K562 (cell line): ENCODE measurements around the gene PLEKHB1. TPM values are rescaled to one million over a fixed set of nuclear protein-coding genes. Genes with fewer than 3 reads are reported as not detected.
A peak's percentile ranks its signal among the peaks of the same experiment; 100 is the strongest.

ENCODE experiments used
- ATF3 ChIP-seq, 2 experiments: fragments of 450-650 bp in 1 of 2; sonication (generic) in 1 of 2; formaldehyde crosslinking in 1 of 2; IDR thresholded peaks in 1 of 2; conservative IDR thresholded peaks in 1 of 2; 2 replicates each; pipeline versions ENCODE4 v1.6.1 to v1.8.1; 2016 to 2023; ENCODE audit warnings: mild to moderate bottlenecking in 2 of 2, moderate library complexity in 2 of 2, inconsistent platforms in 1 of 2, missing genetic modification reagents in 1 of 2
- FOSL1 ChIP-seq: fragments of 200-800 bp; sonication (Bioruptor generic); conservative IDR thresholded peaks from 2 replicates; pipeline ENCODE4 v1.6.1; 2016; ENCODE audit warnings: missing genetic modification characterization, missing compliant biosample characterization
- FOXP4 ChIP-seq: sonication (generic); formaldehyde crosslinking; IDR thresholded peaks from 2 replicates; pipeline ENCODE4 v1.8.0; 2022; ENCODE audit warnings: mild to moderate bottlenecking, missing genetic modification reagents, borderline replicate concordance
- HDAC3 ChIP-seq: fragments of 450-650 bp; IDR thresholded peaks from 2 replicates; pipeline ENCODE4 v1.6.1; 2018; ENCODE audit warnings: borderline replicate concordance, mild to moderate bottlenecking, moderate library complexity; ENCODE audit not compliant: partially characterized antibody
- NFRKB ChIP-seq: fragments of 450-650 bp; IDR thresholded peaks from 2 replicates; pipeline ENCODE4 v1.6.1; 2016; ENCODE audit warnings: low read depth
- STAG1 ChIP-seq: sonication (generic); formaldehyde crosslinking; IDR thresholded peaks from 2 replicates; pipeline ENCODE4 v1.5.0; 2020; ENCODE audit warnings: missing genetic modification reagents, borderline replicate concordance
- ZNF324 ChIP-seq: fragments of 250-450 bp; sonication (Bioruptor Pico); IDR thresholded peaks from 2 replicates; pipeline ENCODE4 v1.4.0; 2020; ENCODE audit warnings: mild to moderate bottlenecking
- polyA plus RNA-seq, 8 experiments: library from polyadenylated mRNA; depleted of rRNA in 4 of 8; stranded (reverse) in 5 of 8; unstranded in 3 of 8; fragments of >200 nt; fragmentation: Nextera tagmentation in 2 of 8; fragmentation: Illumina TruSeq in 1 of 8; extraction: Ambion mirVana in 2 of 8; extraction: Trizol in 1 of 8; gene quantifications; 2 replicates each; pipeline versions ENCODE4 v1.2.1 to v1.2.3, GENCODE V29; 2011 to 2014; ENCODE audit warnings: inconsistent platforms in 1 of 8, missing spikeins in 1 of 8
- total RNA-seq, 7 experiments: library from RNA; depleted of rRNA in 6 of 7; stranded (reverse); fragments of >200 nt in 6 of 7; fragmentation: Illumina TruSeq in 2 of 7; extraction: Trizol in 2 of 7; gene quantifications; 2 replicates each; pipeline versions ENCODE4 v1.2.1 to v1.2.3, GENCODE V29; 2011 to 2021; ENCODE audit warnings: low replicate concordance in 1 of 7
- TF ChIP-seq, protein P1 (sequence below): fragments of 450-650 bp; formaldehyde crosslinking; IDR thresholded peaks from 2 replicates; pipeline ENCODE4 v1.4.0; 2020; ENCODE audit warnings: mild to moderate bottlenecking, mixed read lengths

Gene PLEKHB1
- total and polyA plus RNA-seq, 9 of the 15 experiments (the other 6 are each of a cell fraction or from before 2014, with no cell fraction given), result 0.07 to 0.62 (median 0.17) TPM; not detected in 2

DNA sequence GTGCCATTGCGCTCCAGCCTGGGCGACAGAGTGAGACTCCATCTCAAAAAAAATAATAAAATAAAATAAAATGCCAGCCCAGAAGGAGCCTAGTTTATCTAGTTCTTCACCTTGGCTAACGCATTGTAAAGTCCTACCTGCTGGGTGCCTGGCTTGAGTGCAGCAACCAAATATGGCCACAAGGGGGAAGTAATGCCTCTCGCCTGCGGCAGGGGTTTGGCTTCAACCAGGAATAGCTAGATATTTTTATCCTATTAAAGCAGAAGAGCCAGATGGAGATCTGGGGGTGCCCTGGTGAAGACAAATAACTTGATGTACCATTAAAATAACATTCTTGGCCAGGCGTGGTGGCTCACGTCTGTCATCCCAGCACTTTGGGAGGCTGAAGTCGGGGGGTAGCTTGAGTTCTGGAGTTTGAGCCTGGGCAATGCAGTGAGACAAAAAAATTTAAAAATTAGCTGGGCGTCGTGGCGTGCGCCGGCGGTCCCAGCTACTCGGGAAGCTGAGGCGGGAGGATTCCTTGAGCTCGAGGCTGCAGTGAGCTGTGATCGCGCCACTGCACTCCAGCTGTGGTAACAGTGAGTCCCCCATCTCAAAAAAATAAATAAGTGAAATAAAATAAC lies 20.6 kb upstream of the PLEKHB1 start (continued):
- no peak for TF ChIP-seq FOXP4
- no peak for TF ChIP-seq FOSL1 (tag)
- TF ChIP-seq NFRKB, result no peak
- 0 out of 2 replicates have a peak, but pooled peaks have one; percentile 6 for TF ChIP-seq STAG1 (CRISPR knock-in tag)
- TF ChIP-seq ATF3 (IDR thresholded peaks at IDR 0.05), result no peak
- TF ChIP-seq ATF3 (CRISPR knock-in tag; conservative IDR thresholded peaks at IDR 0.05), result no peak
- TF ChIP-seq, protein P1, sequence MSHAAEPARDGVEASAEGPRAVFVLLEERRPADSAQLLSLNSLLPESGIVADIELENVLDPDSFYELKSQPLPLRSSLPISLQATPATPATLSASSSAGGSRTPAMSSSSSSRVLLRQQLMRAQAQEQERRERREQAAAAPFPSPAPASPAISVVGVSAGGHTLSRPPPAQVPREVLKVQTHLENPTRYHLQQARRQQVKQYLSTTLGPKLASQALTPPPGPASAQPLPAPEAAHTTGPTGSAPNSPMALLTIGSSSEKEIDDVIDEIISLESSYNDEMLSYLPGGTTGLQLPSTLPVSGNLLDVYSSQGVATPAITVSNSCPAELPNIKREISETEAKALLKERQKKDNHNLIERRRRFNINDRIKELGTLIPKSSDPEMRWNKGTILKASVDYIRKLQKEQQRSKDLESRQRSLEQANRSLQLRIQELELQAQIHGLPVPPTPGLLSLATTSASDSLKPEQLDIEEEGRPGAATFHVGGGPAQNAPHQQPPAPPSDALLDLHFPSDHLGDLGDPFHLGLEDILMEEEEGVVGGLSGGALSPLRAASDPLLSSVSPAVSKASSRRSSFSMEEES (CRISPR knock-in tag), result no peak
- TF ChIP-seq HDAC3, result no peak
- no peak for TF ChIP-seq ZNF324
- TF ChIP-seq, all 486 proteins: peak for 12
